Lower lobe of right lung (tissue), 2 donors: ENCODE measurements around the gene C11orf58. TPM values are rescaled to one million over a fixed set of nuclear protein-coding genes. Genes with fewer than 3 reads are reported as not detected.

Experiments
- ATAC-seq, 2 donors: fragments of 200-7000 bp; cut with Tn5 transposase; one replicate each; pipeline ENCODE4 v1.9.1; 2020 to 2022; ENCODE audit warnings: mild to moderate bottlenecking in 2 of 2, moderate library complexity in 2 of 2
- DNase-seq: peaks from one replicate; pipeline ENCODE4 v3.0.0-alpha.2; 2020
- H3K27ac ChIP-seq: fragments of 200-600 bp; one replicate; pipeline ENCODE4 v1.8.0; 2022
- H3K27me3 ChIP-seq: fragments of 200-600 bp; one replicate; pipeline ENCODE4 v1.8.0; 2022; ENCODE audit warnings: low read depth
- H3K36me3 ChIP-seq: fragments of 200-600 bp; one replicate; pipeline ENCODE4 v1.8.0; 2022; ENCODE audit warnings: mild to moderate bottlenecking
- H3K4me1 ChIP-seq: fragments of 200-600 bp; one replicate; pipeline ENCODE4 v1.8.0; 2022
- H3K4me3 ChIP-seq: fragments of 200-600 bp; one replicate; pipeline ENCODE4 v1.8.0; 2022; ENCODE audit warnings: mild to moderate bottlenecking
- H3K9me3 ChIP-seq: fragments of 200-600 bp; one replicate; pipeline ENCODE4 v1.8.0; 2022
- intact Hi-C: fragments of 100-400 bp; cut with DNase I; formaldehyde crosslinking; loops from one replicate; pipeline ENCODE4 v1.11.0; 2022
- total RNA-seq: library from RNA; stranded (reverse); fragmentation: NEBNext Ultra II Directional; extraction: Animal tissue kit (Norgen Biotek cat#: 25700); gene quantifications from one replicate; pipeline ENCODE4 v1.2.1, GENCODE V29; 2021
- TF ChIP-seq, protein P1 (sequence below): fragments of 200-600 bp; IDR thresholded peaks from one replicate; pipeline ENCODE4 v1.8.0; 2022; ENCODE audit warnings: antibody characterized with exemption, mild to moderate bottlenecking
- donor health status: DM: no; HTN: yes; CAD: no; lungs with severe emphysema.

C11orf58 gene
- total RNA-seq, 1 donor from 2014 or later: 104 TPM

GRCh38 chr11:16727806-16728205 is 10.6 kb upstream of the C11orf58 start:
- no peak overlapping the region for H3K27ac ChIP-seq
- H3K36me3 ChIP-seq: no peaks in the 10 kb centered on the region
- no peak for ATAC-seq
- H3K9me3 ChIP-seq: no peaks in the 10 kb centered on the region
- intact Hi-C loops: no loop called here
- TF ChIP-seq, protein P1, sequence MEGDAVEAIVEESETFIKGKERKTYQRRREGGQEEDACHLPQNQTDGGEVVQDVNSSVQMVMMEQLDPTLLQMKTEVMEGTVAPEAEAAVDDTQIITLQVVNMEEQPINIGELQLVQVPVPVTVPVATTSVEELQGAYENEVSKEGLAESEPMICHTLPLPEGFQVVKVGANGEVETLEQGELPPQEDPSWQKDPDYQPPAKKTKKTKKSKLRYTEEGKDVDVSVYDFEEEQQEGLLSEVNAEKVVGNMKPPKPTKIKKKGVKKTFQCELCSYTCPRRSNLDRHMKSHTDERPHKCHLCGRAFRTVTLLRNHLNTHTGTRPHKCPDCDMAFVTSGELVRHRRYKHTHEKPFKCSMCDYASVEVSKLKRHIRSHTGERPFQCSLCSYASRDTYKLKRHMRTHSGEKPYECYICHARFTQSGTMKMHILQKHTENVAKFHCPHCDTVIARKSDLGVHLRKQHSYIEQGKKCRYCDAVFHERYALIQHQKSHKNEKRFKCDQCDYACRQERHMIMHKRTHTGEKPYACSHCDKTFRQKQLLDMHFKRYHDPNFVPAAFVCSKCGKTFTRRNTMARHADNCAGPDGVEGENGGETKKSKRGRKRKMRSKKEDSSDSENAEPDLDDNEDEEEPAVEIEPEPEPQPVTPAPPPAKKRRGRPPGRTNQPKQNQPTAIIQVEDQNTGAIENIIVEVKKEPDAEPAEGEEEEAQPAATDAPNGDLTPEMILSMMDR: no peak
- H3K4me1 ChIP-seq: no peaks in the 10 kb centered on the region
- H3K27me3 ChIP-seq: no peaks in the 10 kb centered on the region
- no peak for DNase-seq
- no peak overlapping the region for H3K4me3 ChIP-seq

- TF ChIP-seq, protein P1: no peak
- peak; percentile 20 to 27 for ATAC-seq
- peaks cover 32% of the 10 kb centered on the region for H3K4me1 ChIP-seq
Observed at GRCh38 chr11:16737818-16738192, 642 bp upstream of the C11orf58 start.

DNA sequence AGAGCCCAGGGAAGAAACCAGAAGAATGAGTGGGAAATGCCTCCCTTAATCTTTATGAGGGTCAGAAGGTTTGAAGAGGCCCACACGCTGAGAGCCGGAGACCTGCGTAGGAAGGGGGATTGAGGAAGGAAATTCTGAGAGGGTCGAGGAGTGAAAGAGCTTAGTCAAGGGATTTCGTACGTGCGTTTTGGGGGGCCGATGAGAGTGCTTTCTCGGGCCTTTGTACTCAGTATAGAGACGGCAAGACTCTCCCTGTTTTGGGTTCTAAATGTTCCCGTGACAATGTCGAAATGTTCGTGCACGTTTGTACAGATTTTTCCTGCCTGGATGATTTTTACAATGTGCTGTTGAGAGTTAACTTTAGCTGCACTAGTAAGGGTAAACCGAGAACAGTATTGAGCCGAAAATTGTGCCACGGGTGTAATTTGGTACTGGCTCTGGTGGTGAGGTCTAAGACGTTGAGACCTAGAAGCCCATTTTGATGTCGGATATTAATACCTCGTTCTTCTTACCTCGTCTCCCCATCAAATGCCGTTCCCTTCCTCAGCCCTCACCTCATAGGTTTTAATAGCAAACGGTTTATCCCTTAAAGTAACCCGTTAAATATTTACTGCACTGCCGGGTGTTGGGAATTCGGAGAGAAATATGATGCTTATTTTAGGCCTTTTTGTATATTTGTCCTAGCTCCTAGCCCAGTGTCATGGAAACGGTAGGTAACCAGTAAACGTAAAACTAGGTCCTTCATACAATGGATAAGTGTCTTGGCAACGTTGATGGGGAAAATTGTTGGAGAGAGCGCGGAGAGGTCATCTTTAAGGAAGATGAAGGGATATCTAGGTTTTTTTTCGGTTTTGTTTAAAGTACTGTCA is 734 bp downstream of the C11orf58 start:
- peak overlapping the region; percentile 98 for H3K27ac ChIP-seq
- TF ChIP-seq, protein P1: no peak
- H3K4me3 ChIP-seq: peak overlapping the region; percentile 75
- intact Hi-C loops: no loop called here
- peaks cover 39% of the 10 kb centered on the region for H3K4me1 ChIP-seq
- H3K9me3 ChIP-seq: no peaks in the 10 kb centered on the region
- ATAC-seq: peak; percentile 26 to 33
- peaks cover 14% of the 10 kb centered on the region for H3K36me3 ChIP-seq
- no peaks in the 10 kb centered on the region for H3K27me3 ChIP-seq
- no peak for DNase-seq

More at GRCh38 chr11:16737818-16738192, 642 bp upstream of the C11orf58 start:
- Histone ChIP-seq H3K27me3 (no peaks in the 10 kb centered on the region), H3K36me3 (peaks cover 8% of the 10 kb centered on the region), H3K4me3 (peak overlapping the region; percentile 75), H3K9me3 (no peaks in the 10 kb centered on the region), H3K27ac (peak overlapping the region; percentile 98)
- intact Hi-C loops: no loop called here
- DNase-seq: no peak

- Histone ChIP-seq H3K4me3 (peak overlapping the region; percentile 4), H3K27me3 (no peaks in the 10 kb centered on the region), H3K4me1 (peaks cover 58% of the 10 kb centered on the region), H3K9me3 (no peaks in the 10 kb centered on the region), H3K36me3 (peaks cover 32% of the 10 kb centered on the region), H3K27ac (no peak overlapping the region)
- ATAC-seq: no peak
- intact Hi-C loops: no loop called here
- TF ChIP-seq, protein P1: no peak
- no peak for DNase-seq
Observed at GRCh38 chr11:16741473-16741872, 3.0 kb downstream of the C11orf58 start.

GRCh38 chr11:16743478-16743877 is 5.0 kb downstream of the C11orf58 start:
- Histone ChIP-seq H3K27ac (no peak overlapping the region), H3K4me1 (peaks cover 58% of the 10 kb centered on the region), H3K4me3 (no peak overlapping the region), H3K9me3 (no peaks in the 10 kb centered on the region), H3K27me3 (no peaks in the 10 kb centered on the region), H3K36me3 (peaks cover 52% of the 10 kb centered on the region)
- ATAC-seq (no peak), DNase-seq (no peak)
- TF ChIP-seq, protein P1: no peak
- intact Hi-C loops: no loop called here
